GM12873 (cell line): ENCODE measurements around the gene LDB1.

Experiments used
- CTCF ChIP-seq: IDR thresholded peaks from 2 replicates; pipeline ENCODE4 v1.5.1; 2012; ENCODE audit warnings: low read depth, mild to moderate bottlenecking, moderate library complexity, low read length, control low read depth; ENCODE audit not compliant: insufficient read depth; ENCODE audit errors: missing control alignments

Gene LDB1

GRCh38 chr10:102114861-102115618, 5.1 kb downstream of the LDB1 start:
- no peak for TF ChIP-seq CTCF

- TF ChIP-seq CTCF = no peak
These were observed 6.0 kb downstream of the LDB1 start for GRCh38 chr10:102113956-102114857.

- TF ChIP-seq CTCF = no peak
These were observed 6.8 kb downstream of the LDB1 start for GRCh38 chr10:102113261-102113955.

GRCh38 chr10:102112210-102112817, 7.9 kb downstream of the LDB1 start:
- peak; percentile 41 for TF ChIP-seq CTCF

GRCh38 chr10:102111276-102111675, 8.9 kb downstream of the LDB1 start:
- no peak for TF ChIP-seq CTCF

- no peak for TF ChIP-seq CTCF
These were observed 10.7 kb downstream of the LDB1 start for GRCh38 chr10:102109166-102110116.
